Ishikawa (cell line): ENCODE results near the gene OGA.

Source experiments
- CEBPB ChIP-seq: IDR thresholded peaks from 2 replicates; pipeline ENCODE4 v1.6.1; 2012
- CREB1 ChIP-seq: IDR thresholded peaks from 2 replicates; pipeline ENCODE4 v1.6.1; 2012; ENCODE audit warnings: low read depth
- EGR1 ChIP-seq: IDR thresholded peaks from 2 replicates; pipeline ENCODE4 v1.6.1; 2012
- EP300 ChIP-seq: IDR thresholded peaks from 2 replicates; pipeline ENCODE4 v1.6.1; 2012; ENCODE audit warnings: borderline replicate concordance
- FOXM1 ChIP-seq: IDR thresholded peaks from 2 replicates; pipeline ENCODE4 v1.6.1; 2012; ENCODE audit warnings: low read depth, borderline replicate concordance
- NFIC ChIP-seq: IDR thresholded peaks from 2 replicates; pipeline ENCODE4 v1.6.1; 2012
- YY1 ChIP-seq: IDR thresholded peaks from 2 replicates; pipeline ENCODE4 v1.6.1; 2012; ENCODE audit warnings: low read depth

GRCh38 chr10:101767600-101767945, 50.7 kb downstream of the OGA start:
- TF ChIP-seq EP300 (no peak), NFIC (no peak), FOXM1 (no peak), EGR1 (no peak), CEBPB (no peak), YY1 (no peak), CREB1 (no peak)
